WTC11 (cell line): ENCODE results near the gene NIN. TPM values are rescaled to one million over a fixed set of nuclear protein-coding genes. Genes with fewer than 3 reads are reported as not detected.

Experiments used
- ATAC-seq: fragments of 200-7000 bp; cut with Tn5 transposase; 2 replicates; pipeline ENCODE4 v1.10.0; 2021; ENCODE audit warnings: mild to moderate bottlenecking, moderate library complexity
- CTCF ChIA-PET: fragments of 300-600 bp; sonication (Branson Sonifier 250); formaldehyde crosslinking; loops from one replicate; lab custom pipeline; 2021; ENCODE audit warnings: antibody characterized with exemption; lab: Charles Lee
- POLR2A ChIA-PET: fragments of 350-600 bp; sonication (Branson Sonifier 250); formaldehyde crosslinking; loops from one replicate; lab custom pipeline; 2021; ENCODE audit warnings: antibody characterized with exemption; lab: Charles Lee
- DNase-seq: peaks from one replicate; pipeline ENCODE4 v3.0.0; 2021; ENCODE audit warnings: low spot score
- H3K27ac Mint-ChIP-seq: 2 replicates; pipeline ENCODE4 v1.8.0; 2021; ENCODE audit warnings: mixed read lengths
- H3K27me3 Mint-ChIP-seq: 2 replicates; pipeline ENCODE4 v1.8.0; 2021; ENCODE audit warnings: low read depth, mild to moderate bottlenecking, moderate library complexity, mixed read lengths
- H3K36me3 Mint-ChIP-seq: 2 replicates; pipeline ENCODE4 v1.8.0; 2021; ENCODE audit warnings: mixed read lengths
- H3K4me1 Mint-ChIP-seq: 2 replicates; pipeline ENCODE4 v1.8.0; 2022; ENCODE audit warnings: mixed read lengths
- H3K4me3 Mint-ChIP-seq: 2 replicates; pipeline ENCODE4 v1.8.0; 2021; ENCODE audit warnings: mild to moderate bottlenecking, moderate library complexity, mixed read lengths
- H3K9me3 Mint-ChIP-seq: 2 replicates; pipeline ENCODE4 v1.8.0; 2021; ENCODE audit warnings: mixed read lengths
- ATF1 ChIP-seq: sonication (generic); formaldehyde crosslinking; IDR thresholded peaks from 2 replicates; pipeline ENCODE4 v1.8.1; 2023; ENCODE audit warnings: mild to moderate bottlenecking, moderate library complexity, missing genetic modification reagents
- EMX1 ChIP-seq: fragments of 250-450 bp; sonication (Bioruptor Pico); IDR thresholded peaks from 2 replicates; pipeline ENCODE4 v1.8.0; 2021; ENCODE audit warnings: mild to moderate bottlenecking
- FOXK1 ChIP-seq: sonication (generic); formaldehyde crosslinking; IDR thresholded peaks from 2 replicates; pipeline ENCODE4 v1.8.0; 2022; ENCODE audit warnings: mild to moderate bottlenecking, moderate library complexity, missing genetic modification reagents
- GABPB1 ChIP-seq: sonication (generic); formaldehyde crosslinking; IDR thresholded peaks from 2 replicates; pipeline ENCODE4 v1.8.1; 2023; ENCODE audit warnings: mild to moderate bottlenecking, missing genetic modification reagents
- GRHL2 ChIP-seq: fragments of 250-450 bp; sonication (Bioruptor Pico); IDR thresholded peaks from 2 replicates; pipeline ENCODE4 v1.8.0; 2022; ENCODE audit warnings: mild to moderate bottlenecking, moderate library complexity; ENCODE audit not compliant: insufficient replicate concordance, severe bottlenecking
- JUN ChIP-seq: sonication (generic); formaldehyde crosslinking; IDR thresholded peaks from 2 replicates; pipeline ENCODE4 v1.8.0; 2023; ENCODE audit warnings: mild to moderate bottlenecking, missing genetic modification reagents
- KAT7 ChIP-seq: sonication (generic); formaldehyde crosslinking; IDR thresholded peaks from 2 replicates; pipeline ENCODE4 v1.8.1; 2023; ENCODE audit warnings: missing genetic modification reagents, mild to moderate bottlenecking, borderline replicate concordance
- NR2C2 ChIP-seq: sonication (generic); formaldehyde crosslinking; IDR thresholded peaks from 2 replicates; pipeline ENCODE4 v1.8.0; 2022; ENCODE audit warnings: mild to moderate bottlenecking, missing genetic modification reagents
- NR3C1 ChIP-seq: sonication (generic); formaldehyde crosslinking; conservative IDR thresholded peaks from 2 replicates; pipeline ENCODE4 v1.8.1; 2023; ENCODE audit warnings: low read depth, mild to moderate bottlenecking, missing genetic modification reagents
- OVOL2 ChIP-seq: fragments of 250-450 bp; sonication (Bioruptor Pico); IDR thresholded peaks from 2 replicates; pipeline ENCODE4 v1.9.0; 2021; ENCODE audit warnings: mild to moderate bottlenecking, borderline replicate concordance
- SMAD3 ChIP-seq: sonication (generic); formaldehyde crosslinking; IDR thresholded peaks from 2 replicates; pipeline ENCODE4 v1.8.0; 2022; ENCODE audit warnings: missing genetic modification reagents, mild to moderate bottlenecking, borderline replicate concordance
- TCF7 ChIP-seq: sonication (generic); formaldehyde crosslinking; IDR thresholded peaks from 2 replicates; pipeline ENCODE4 v1.8.0; 2022; ENCODE audit warnings: mild to moderate bottlenecking, low read depth, missing genetic modification reagents, moderate library complexity
- ZNF138 ChIP-seq: sonication (generic); formaldehyde crosslinking; conservative IDR thresholded peaks from 2 replicates; pipeline ENCODE4 v1.8.1; 2022; ENCODE audit warnings: mild to moderate bottlenecking, moderate library complexity, missing genetic modification reagents
- ZNF317 ChIP-seq: sonication (generic); formaldehyde crosslinking; IDR thresholded peaks from 2 replicates; pipeline ENCODE4 v1.8.1; 2023; ENCODE audit warnings: low read depth, mild to moderate bottlenecking, moderate library complexity, missing genetic modification reagents, borderline replicate concordance
- ZNF416 ChIP-seq: fragments of 250-450 bp; sonication (Bioruptor Pico); IDR thresholded peaks from 2 replicates; pipeline ENCODE4 v1.9.0; 2021; ENCODE audit warnings: mild to moderate bottlenecking, inconsistent platforms
- total RNA-seq: library from RNA; stranded (reverse); gene quantifications from 3 replicates; pipeline ENCODE4 v1.2.3, GENCODE V29; 2021
- TF ChIP-seq, protein P1 (sequence below): fragments of 250-450 bp; sonication (Bioruptor Pico); IDR thresholded peaks from 2 replicates; pipeline ENCODE4 v1.8.0; 2021; ENCODE audit warnings: mild to moderate bottlenecking
- TF ChIP-seq, protein P2 (sequence below): fragments of 250-450 bp; sonication (Bioruptor Pico); IDR thresholded peaks from 2 replicates; pipeline ENCODE4 v1.9.0; 2021; ENCODE audit warnings: moderate library complexity, mild to moderate bottlenecking, inconsistent platforms, borderline replicate concordance
- TF ChIP-seq, protein P3 (sequence below): sonication (generic); formaldehyde crosslinking; IDR thresholded peaks from 2 replicates; pipeline ENCODE4 v1.8.1; 2022; ENCODE audit warnings: low read depth, missing genetic modification reagents, borderline replicate concordance
- TF ChIP-seq, protein P4 (sequence below): fragments of 250-450 bp; sonication (Bioruptor Pico); IDR thresholded peaks from 2 replicates; pipeline ENCODE4 v2.1.2; 2022; ENCODE audit warnings: mild to moderate bottlenecking, moderate library complexity
- TF ChIP-seq, protein P5 (sequence below): sonication (generic); formaldehyde crosslinking; IDR thresholded peaks from 2 replicates; pipeline ENCODE4 v1.8.0; 2023; ENCODE audit warnings: missing genetic modification reagents
- TF ChIP-seq, protein P6 (sequence below): sonication (generic); formaldehyde crosslinking; IDR thresholded peaks from 2 replicates; pipeline ENCODE4 v1.8.1; 2022; ENCODE audit warnings: mild to moderate bottlenecking, missing genetic modification reagents, moderate library complexity, borderline replicate concordance
- TF ChIP-seq, protein P7 (sequence below): sonication (generic); formaldehyde crosslinking; conservative IDR thresholded peaks from 2 replicates; pipeline ENCODE4 v1.8.1; 2022; ENCODE audit warnings: mild to moderate bottlenecking, missing genetic modification reagents

Gene NIN
- total RNA-seq, 1 experiment from 2014 or later, result 23.8 TPM

DNA sequence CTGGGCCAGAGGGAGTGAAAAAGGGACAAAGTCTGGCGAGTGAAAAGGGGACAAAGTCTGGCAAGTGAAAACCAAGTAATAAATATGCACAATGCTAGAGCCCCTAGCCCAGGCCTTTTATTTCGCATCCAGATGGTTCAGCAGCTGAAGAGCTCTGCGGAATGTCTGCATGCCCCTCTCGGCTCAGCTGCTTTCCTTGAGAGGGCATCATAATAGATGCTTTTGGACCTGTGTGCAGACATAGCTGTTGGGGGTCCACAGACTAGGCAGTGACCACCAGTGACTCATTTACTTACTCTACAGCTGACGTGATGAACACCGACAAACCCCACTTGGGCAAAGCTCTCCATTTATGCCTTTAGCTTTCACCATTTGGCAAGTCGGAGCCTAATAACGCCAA, 4.3 kb downstream of the NIN start:
- Mint-ChIP-seq H3K36me3 (peaks cover 7% of the 10 kb centered on the region; the same call in 1 of the 2 replicates), H3K9me3 (no peaks in the 10 kb centered on the region), H3K27me3 (peaks cover 92% of the 10 kb centered on the region), H3K4me1 (peaks cover 55% of the 10 kb centered on the region), H3K27ac (no peak overlapping the region)
- POLR2A ChIA-PET, result interaction anchor here (0.6 kb wide), 1 partner anchor 888 kb away, joined by 3 read pairs; no protein-coding TSS in a partner anchor
- TF ChIP-seq TCF7, result no peak
- no peak for TF ChIP-seq NR2C2 (CRISPR knock-in tag)
- no peak for TF ChIP-seq GABPB1 (CRISPR knock-in tag)
- no peak for TF ChIP-seq ZNF317 (CRISPR knock-in tag)
- no peak for TF ChIP-seq ZNF416 (CRISPR knock-in tag)
- TF ChIP-seq, protein P1, sequence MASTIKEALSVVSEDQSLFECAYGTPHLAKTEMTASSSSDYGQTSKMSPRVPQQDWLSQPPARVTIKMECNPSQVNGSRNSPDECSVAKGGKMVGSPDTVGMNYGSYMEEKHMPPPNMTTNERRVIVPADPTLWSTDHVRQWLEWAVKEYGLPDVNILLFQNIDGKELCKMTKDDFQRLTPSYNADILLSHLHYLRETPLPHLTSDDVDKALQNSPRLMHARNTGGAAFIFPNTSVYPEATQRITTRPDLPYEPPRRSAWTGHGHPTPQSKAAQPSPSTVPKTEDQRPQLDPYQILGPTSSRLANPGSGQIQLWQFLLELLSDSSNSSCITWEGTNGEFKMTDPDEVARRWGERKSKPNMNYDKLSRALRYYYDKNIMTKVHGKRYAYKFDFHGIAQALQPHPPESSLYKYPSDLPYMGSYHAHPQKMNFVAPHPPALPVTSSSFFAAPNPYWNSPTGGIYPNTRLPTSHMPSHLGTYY, result no peak
- TF ChIP-seq, protein P2, sequence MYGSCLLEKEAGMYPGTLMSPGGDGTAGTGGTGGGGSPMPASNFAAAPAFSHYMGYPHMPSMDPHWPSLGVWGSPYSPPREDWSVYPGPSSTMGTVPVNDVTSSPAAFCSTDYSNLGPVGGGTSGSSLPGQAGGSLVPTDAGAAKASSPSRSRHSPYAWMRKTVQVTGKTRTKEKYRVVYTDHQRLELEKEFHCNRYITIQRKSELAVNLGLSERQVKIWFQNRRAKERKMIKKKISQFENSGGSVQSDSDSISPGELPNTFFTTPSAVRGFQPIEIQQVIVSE (CRISPR knock-in tag), result no peak
- no peak for TF ChIP-seq GRHL2
- TF ChIP-seq, protein P3, sequence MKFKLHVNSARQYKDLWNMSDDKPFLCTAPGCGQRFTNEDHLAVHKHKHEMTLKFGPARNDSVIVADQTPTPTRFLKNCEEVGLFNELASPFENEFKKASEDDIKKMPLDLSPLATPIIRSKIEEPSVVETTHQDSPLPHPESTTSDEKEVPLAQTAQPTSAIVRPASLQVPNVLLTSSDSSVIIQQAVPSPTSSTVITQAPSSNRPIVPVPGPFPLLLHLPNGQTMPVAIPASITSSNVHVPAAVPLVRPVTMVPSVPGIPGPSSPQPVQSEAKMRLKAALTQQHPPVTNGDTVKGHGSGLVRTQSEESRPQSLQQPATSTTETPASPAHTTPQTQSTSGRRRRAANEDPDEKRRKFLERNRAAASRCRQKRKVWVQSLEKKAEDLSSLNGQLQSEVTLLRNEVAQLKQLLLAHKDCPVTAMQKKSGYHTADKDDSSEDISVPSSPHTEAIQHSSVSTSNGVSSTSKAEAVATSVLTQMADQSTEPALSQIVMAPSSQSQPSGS (CRISPR knock-in tag), result no peak
- no peak for TF ChIP-seq KAT7 (CRISPR knock-in tag)
- no peak for TF ChIP-seq JUN (CRISPR knock-in tag)
- no peak for TF ChIP-seq FOXK1
- no peak for TF ChIP-seq SMAD3 (CRISPR knock-in tag)
- no peak for TF ChIP-seq ZNF138
- TF ChIP-seq EMX1 (CRISPR knock-in tag), result no peak
- no peak for TF ChIP-seq OVOL2 (CRISPR knock-in tag)
- no peak for TF ChIP-seq ATF1 (CRISPR knock-in tag)
- TF ChIP-seq, all 79 proteins: peak for 0
- DNase-seq (no peak), ATAC-seq (no peak)
- CTCF ChIA-PET, result interaction anchor here (0.8 to 1.9 kb wide), 2 partner anchors 34 to 49 kb away, joined by 7 read pairs; no protein-coding TSS in a partner anchor
- H3K4me3 Mint-ChIP-seq, result no peak overlapping the region

DNA sequence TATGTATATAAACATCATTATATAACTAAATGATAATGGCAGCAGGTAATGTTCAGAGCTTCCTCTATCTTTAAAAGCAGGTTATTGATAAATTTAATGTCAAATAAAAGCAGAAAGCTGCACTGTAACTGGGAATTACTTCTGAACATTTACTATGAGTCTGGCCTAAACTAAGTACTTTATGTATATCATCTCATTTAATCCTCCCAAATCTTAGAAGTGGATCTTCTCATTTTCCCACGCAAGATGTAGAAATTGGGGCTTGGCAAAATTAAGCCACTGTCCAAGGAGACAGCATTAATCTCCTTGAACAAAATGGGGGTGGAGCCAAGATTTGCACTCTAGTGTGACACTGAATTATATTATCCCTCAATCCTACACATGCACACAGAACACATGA, 5.7 kb downstream of the NIN start:
- peaks cover 66% of the 10 kb centered on the region for H3K4me1 Mint-ChIP-seq
- peaks cover 7% of the 10 kb centered on the region; the same call in 1 of the 2 replicates for H3K36me3 Mint-ChIP-seq
- no peak overlapping the region for H3K27ac Mint-ChIP-seq
- TF ChIP-seq, protein P4, sequence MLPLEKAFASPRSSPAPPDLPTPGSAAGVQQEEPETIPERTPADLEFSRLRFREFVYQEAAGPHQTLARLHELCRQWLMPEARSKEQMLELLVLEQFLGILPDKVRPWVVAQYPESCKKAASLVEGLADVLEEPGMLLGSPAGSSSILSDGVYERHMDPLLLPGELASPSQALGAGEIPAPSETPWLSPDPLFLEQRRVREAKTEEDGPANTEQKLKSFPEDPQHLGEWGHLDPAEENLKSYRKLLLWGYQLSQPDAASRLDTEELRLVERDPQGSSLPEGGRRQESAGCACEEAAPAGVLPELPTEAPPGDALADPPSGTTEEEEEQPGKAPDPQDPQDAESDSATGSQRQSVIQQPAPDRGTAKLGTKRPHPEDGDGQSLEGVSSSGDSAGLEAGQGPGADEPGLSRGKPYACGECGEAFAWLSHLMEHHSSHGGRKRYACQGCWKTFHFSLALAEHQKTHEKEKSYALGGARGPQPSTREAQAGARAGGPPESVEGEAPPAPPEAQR (CRISPR knock-in tag), result no peak
- TF ChIP-seq, protein P5, sequence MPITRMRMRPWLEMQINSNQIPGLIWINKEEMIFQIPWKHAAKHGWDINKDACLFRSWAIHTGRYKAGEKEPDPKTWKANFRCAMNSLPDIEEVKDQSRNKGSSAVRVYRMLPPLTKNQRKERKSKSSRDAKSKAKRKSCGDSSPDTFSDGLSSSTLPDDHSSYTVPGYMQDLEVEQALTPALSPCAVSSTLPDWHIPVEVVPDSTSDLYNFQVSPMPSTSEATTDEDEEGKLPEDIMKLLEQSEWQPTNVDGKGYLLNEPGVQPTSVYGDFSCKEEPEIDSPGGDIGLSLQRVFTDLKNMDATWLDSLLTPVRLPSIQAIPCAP (CRISPR knock-in tag), result no peak
- TF ChIP-seq, protein P6, sequence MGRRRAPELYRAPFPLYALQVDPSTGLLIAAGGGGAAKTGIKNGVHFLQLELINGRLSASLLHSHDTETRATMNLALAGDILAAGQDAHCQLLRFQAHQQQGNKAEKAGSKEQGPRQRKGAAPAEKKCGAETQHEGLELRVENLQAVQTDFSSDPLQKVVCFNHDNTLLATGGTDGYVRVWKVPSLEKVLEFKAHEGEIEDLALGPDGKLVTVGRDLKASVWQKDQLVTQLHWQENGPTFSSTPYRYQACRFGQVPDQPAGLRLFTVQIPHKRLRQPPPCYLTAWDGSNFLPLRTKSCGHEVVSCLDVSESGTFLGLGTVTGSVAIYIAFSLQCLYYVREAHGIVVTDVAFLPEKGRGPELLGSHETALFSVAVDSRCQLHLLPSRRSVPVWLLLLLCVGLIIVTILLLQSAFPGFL, result no peak
- no peak for TF ChIP-seq NR2C2 (CRISPR knock-in tag)
- TF ChIP-seq NR3C1 (CRISPR knock-in tag), result no peak
- no peak for TF ChIP-seq JUN (CRISPR knock-in tag)
- TF ChIP-seq, protein P7, sequence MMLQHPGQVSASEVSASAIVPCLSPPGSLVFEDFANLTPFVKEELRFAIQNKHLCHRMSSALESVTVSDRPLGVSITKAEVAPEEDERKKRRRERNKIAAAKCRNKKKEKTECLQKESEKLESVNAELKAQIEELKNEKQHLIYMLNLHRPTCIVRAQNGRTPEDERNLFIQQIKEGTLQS (CRISPR knock-in tag), result no peak
- no peak for TF ChIP-seq GRHL2
- no peaks in the 10 kb centered on the region for H3K9me3 Mint-ChIP-seq
- ChIA-PET POLR2A (no interaction called here), CTCF (interaction anchor here (0.9 kb wide), 1 partner anchor 35 kb away, joined by 4 read pairs; no protein-coding TSS in a partner anchor)
- H3K4me3 Mint-ChIP-seq, result no peak overlapping the region
- ATAC-seq (no peak), DNase-seq (no peak)
- peaks cover 92% of the 10 kb centered on the region for H3K27me3 Mint-ChIP-seq
